ENCODE results near the gene RASD2.
"Not testable (repeated sequence)": the region's sequence is repeated elsewhere in the genome, so short reads cannot be mapped to it uniquely, and the experiment has no call there.

The RASD2 gene, protein sequence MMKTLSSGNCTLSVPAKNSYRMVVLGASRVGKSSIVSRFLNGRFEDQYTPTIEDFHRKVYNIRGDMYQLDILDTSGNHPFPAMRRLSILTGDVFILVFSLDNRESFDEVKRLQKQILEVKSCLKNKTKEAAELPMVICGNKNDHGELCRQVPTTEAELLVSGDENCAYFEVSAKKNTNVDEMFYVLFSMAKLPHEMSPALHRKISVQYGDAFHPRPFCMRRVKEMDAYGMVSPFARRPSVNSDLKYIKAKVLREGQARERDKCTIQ

GRCh38 chr22:35540595-35541253, at the start of gene RASD2:
TSS of gene RASD2 (plus strand) at chr22:35540831. CDS start at chr22:35546810, 5,979 bp downstream.
- peak; percentile 26 for DNase-seq

DNA sequence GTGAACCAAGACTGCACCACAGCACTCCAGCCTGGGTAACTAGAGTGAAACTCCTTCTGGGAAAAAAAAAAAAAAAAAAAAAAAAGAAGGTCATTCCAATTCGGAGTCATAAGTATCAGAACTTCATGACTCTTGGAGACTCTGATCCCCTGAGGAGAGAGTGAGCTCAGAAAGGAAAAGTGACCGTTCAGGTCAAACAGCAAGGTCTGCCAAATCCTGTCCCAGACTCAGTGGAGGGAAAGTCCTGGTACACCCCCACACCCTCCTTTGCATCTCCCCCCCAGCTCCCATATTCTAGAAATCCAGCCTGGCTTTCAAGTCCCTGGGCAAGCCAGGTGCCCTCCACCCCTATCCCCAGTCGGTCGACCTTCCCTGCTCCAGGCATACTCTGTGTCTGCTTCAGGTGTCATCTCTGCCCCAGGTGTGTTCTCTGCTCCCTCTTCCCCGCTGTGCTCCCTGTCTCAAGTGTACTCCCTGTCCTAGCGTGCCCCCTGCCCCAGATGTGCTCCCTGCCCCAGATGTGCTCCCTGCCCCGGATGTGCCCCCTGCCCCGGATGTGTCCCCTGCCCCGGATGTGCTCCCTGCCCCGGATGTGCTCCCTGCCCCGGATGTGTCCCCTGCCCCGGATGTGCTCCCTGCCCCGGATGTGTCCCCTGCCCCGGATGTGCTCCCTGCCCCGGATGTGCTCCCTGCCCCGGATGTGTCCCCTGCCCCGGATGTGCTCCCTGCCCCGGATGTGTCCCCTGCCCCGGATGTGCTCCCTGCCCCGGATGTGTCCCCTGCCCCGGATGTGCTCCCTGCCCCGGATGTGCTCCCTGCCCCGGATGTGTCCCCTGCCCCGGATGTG, 49.3 kb upstream of the RASD2 start:
- DNase-seq; in situ Hi-C loops (cut with MboI; ENCODE audit: low pct_unique_long_range_greater_than_20kb, low sequenced_read_pairs): not testable (repeated sequence)

More at GRCh38 chr22:35540595-35541253, at the start of gene RASD2:
- in situ Hi-C loops (cut with MboI; ENCODE audit: low pct_unique_long_range_greater_than_20kb, low sequenced_read_pairs) = no loop called here

- in situ Hi-C loops (cut with MboI; ENCODE audit: low pct_unique_long_range_greater_than_20kb, low sequenced_read_pairs) = no loop called here
- DNase-seq = no peak
Observed at GRCh38 chr22:35491908-35492380, 48.7 kb upstream of the RASD2 start.

- in situ Hi-C loops (cut with MboI; ENCODE audit: low pct_unique_long_range_greater_than_20kb, low sequenced_read_pairs) = no loop called here
- no peak for DNase-seq
Observed at GRCh38 chr22:35493074-35493473, 47.6 kb upstream of the RASD2 start.

GRCh38 chr22:35495711-35496110, 44.9 kb upstream of the RASD2 start:
- in situ Hi-C loops (cut with MboI; ENCODE audit: low pct_unique_long_range_greater_than_20kb, low sequenced_read_pairs); DNase-seq: not testable (repeated sequence)

DNA sequence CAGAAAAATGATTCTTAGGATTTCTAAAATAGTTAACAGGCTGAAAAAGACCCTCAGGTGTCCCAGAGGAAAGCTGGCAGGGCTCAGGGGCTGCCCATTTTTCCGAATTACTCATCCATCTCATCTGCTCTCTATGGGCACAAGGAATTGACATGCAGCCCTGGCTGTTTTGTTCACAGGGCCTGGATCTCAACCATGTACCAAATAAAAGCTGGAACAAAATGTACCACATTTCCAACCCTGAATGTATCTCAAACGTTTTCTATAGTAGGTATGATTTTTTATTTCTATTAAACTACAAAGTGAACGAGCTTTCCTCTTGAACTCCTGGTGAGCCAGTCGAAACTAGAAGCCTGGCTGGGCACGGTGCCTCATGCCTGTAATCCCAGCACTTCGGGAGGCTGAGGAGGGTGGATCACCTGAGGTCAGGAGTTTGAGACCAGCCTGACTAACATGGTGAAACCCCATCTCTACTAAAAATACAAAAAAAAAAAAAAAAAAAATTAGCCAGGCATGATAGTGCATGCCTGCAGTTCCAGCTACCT, 43.8 kb upstream of the RASD2 start:
- DNase-seq = no peak
- in situ Hi-C loops (cut with MboI; ENCODE audit: low pct_unique_long_range_greater_than_20kb, low sequenced_read_pairs) = no loop called here

DNA sequence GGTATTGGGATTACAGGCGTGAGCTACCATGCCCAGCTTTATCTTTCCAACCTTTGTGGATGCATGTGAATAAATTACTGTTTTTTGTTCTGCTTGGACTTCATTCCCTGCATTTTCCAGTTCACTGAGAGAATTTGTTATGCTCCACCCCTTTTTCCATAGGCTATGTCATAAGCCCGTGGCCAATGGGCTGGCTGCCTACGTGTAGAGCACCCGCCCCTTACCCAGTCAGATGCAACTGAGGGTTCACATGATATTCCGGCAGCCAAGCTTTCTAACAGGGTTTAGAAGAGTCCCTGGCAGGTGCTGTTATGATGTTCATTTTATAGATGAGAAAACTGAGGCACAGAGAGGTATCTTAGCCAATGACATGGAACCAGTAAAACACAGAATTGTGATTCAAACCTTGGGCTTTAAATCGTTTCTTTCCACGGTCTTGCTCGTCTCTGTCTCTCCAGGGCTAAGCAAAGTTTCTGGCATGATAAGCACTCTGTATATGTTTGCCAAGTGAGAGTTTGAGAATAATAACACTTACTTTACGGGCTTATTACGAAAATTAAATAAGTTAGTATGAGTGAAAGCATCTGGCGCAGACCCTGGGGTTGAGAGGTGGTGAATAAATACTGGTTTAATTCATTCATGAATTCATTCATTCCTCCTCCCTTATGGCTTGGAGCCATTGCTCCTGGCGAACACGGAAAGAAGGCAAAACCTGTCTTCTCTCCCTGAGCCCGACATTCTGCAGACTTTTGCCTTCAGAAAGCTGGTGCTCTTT, 42.4 kb upstream of the RASD2 start:
- no peak for DNase-seq
- in situ Hi-C loops (cut with MboI; ENCODE audit: low pct_unique_long_range_greater_than_20kb, low sequenced_read_pairs) = no loop called here

DNA sequence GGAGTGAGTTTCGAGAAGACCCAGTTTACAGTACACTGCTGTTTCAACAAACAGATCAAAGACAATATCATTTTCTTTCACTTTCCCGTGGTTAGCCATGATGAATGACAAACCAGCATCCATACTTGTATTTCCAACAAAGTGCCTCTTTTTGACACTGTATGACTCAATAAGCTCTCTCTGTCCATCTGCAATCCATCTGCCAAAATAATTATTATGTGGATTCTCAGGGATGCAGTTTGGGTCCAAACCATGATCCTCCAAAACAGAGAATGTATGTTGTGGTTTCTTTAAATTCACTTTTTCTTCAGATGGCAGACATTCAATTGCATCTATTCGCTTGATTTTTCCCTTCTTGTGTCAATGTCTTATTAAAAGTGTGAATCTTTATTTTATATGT, 37.8 kb upstream of the RASD2 start:
- in situ Hi-C loops (cut with MboI; ENCODE audit: low pct_unique_long_range_greater_than_20kb, low sequenced_read_pairs) = no loop called here

DNA sequence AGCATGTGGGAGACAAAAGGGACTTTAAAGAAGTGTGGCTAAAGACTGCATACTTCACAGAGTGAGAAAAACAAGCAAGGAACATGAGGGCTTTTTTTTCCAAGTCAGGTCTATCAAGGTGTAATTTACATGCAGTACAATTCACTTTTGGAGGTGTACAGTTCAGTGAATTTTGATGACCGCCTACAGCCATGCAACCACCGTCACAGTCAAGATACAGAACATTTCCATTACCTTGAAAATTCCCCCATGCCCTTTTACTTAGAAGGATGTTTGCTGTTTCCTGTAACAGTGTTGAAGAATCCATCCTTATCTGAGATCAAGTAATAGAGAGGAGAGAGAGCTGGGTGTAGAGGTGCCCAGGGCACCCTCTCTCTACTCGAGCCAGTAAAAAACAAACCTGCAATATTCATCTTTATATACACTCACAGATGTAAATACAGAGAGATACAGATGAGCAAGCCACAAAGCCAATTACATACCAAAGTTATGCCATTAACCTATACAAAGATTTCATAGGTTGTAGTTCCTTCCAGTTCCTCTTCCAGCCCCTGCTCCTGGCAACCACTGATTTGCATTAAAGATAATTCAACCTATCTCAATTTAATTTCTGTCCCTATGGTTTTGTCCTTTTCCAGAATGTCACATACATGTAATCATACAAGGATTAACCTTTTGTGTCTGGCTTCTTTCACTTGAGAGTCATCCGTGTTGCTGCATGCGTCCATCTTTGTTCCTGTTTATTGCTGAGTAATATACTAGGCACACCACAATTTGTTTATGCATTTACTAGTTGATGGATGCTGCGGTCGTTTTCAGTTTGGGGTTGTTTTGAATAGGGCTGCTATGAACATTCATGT, 35.0 kb upstream of the RASD2 start:
- no peak for DNase-seq
- in situ Hi-C loops (cut with MboI; ENCODE audit: low pct_unique_long_range_greater_than_20kb, low sequenced_read_pairs) = no loop called here

More for the DNA sequence above, 37.8 kb upstream of the RASD2 start:
- DNase-seq = no peak

DNA sequence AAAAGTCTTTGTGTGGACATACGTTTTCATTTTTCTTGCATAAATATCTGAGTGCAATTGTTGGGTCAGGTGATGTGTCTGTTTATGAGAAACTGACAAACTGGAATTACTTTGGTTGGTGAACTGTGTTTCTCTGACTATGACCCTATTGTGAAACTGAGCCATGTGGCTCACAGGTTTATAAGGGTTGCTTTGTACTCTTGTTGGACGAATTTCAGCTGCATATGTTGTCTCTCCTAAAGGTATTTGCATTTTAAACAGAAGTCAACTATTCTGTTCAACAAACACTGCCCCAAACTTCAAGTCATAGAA, 34.4 kb upstream of the RASD2 start:
- no peak for DNase-seq
- in situ Hi-C loops (cut with MboI; ENCODE audit: low pct_unique_long_range_greater_than_20kb, low sequenced_read_pairs) = no loop called here

GRCh38 chr22:35507851-35508250, 32.8 kb upstream of the RASD2 start:
- in situ Hi-C loops (cut with MboI; ENCODE audit: low pct_unique_long_range_greater_than_20kb, low sequenced_read_pairs); DNase-seq: not testable (repeated sequence)

- no peak for DNase-seq
- in situ Hi-C loops (cut with MboI; ENCODE audit: low pct_unique_long_range_greater_than_20kb, low sequenced_read_pairs) = no loop called here
Observed at GRCh38 chr22:35509451-35509850, 31.2 kb upstream of the RASD2 start.

DNA sequence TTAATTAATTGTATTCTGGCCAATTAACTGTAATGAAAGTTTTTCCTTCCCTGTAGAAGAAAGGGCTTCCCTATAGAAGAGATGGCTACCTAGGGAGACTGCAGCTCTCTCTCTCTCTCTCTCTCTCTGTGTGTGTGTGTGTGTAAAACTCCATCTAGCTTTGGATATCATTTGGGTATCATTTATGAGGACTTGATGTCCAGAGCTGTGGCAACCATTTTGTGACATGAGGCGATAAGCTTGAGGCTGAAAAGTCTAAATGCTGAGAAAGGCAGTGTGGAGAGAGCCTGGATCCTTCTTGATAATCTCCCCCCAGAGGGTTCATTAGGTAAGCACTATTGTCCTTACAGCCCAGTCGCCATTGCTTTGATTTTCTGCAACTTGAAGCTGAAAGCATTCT, 30.7 kb upstream of the RASD2 start:
- DNase-seq = no peak
- in situ Hi-C loops (cut with MboI; ENCODE audit: low pct_unique_long_range_greater_than_20kb, low sequenced_read_pairs) = no loop called here

- no peak for DNase-seq
- in situ Hi-C loops (cut with MboI; ENCODE audit: low pct_unique_long_range_greater_than_20kb, low sequenced_read_pairs) = no loop called here
Observed at GRCh38 chr22:35510481-35510934, 30.1 kb upstream of the RASD2 start.

DNA sequence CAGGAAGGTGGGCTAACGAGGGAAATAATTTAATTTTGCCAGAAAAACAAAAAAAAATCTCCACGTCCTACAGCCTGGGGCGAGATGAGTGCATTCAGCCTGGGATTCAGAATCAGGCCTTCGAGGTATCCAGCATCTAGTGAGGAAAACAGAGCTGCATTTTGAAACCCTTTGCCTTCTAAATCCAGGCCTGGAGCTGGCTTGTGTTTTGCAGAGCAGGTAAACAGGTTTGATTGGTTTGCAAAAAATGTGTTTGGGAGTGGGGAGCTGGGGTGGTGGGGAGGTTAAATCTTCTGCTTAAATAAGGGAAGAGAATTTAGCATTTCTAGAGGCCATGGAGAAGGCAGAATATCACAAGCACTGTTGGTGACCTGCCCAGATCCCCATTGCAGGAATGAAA, 29.7 kb upstream of the RASD2 start:
- DNase-seq = no peak
- in situ Hi-C loops (cut with MboI; ENCODE audit: low pct_unique_long_range_greater_than_20kb, low sequenced_read_pairs) = no loop called here

GRCh38 chr22:35514366-35514765, 26.3 kb upstream of the RASD2 start:
- in situ Hi-C loops (cut with MboI; ENCODE audit: low pct_unique_long_range_greater_than_20kb, low sequenced_read_pairs) = no loop called here
- DNase-seq = no peak

DNA sequence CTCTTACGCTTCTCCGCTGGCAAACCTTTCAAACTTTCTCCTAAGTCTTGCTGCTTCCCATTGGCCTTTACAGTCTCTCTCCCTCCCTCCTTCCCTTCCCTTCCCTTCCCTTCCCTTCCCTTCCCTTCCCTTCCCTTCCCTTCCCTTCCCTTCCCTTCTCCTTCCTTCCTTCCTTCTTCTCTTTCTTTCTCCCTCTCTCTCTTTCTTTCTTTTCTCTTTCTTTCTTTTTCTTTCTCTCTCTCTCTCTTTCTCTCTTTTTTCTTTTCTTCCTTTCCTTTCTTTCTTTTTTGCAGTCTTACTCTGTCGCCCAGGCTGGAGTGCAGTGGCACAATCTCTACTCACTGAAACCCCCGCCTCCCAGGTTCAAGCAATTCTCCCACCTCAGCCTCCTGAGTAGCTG, 24.7 kb upstream of the RASD2 start:
- DNase-seq; in situ Hi-C loops (cut with MboI; ENCODE audit: low pct_unique_long_range_greater_than_20kb, low sequenced_read_pairs): not testable (repeated sequence)

- in situ Hi-C loops (cut with MboI; ENCODE audit: low pct_unique_long_range_greater_than_20kb, low sequenced_read_pairs) = no loop called here
Observed at GRCh38 chr22:35516723-35517122, 23.9 kb upstream of the RASD2 start.

More at GRCh38 chr22:35516723-35517122, 23.9 kb upstream of the RASD2 start:
- DNase-seq = no peak

Measured in KBM-7 (cell line).